ENCODE results near the gene MICB. TPM values are rescaled to one million over a fixed set of nuclear protein-coding genes. Genes with fewer than 3 reads are reported as not detected.
"Not testable (repeated sequence)": the region's sequence is repeated elsewhere in the genome, so short reads cannot be mapped to it uniquely, and the experiment has no call there.

Gene MICB
- total RNA-seq, 2 experiments from 2014 or later, result 14.3 to 14.7 TPM

DNA sequence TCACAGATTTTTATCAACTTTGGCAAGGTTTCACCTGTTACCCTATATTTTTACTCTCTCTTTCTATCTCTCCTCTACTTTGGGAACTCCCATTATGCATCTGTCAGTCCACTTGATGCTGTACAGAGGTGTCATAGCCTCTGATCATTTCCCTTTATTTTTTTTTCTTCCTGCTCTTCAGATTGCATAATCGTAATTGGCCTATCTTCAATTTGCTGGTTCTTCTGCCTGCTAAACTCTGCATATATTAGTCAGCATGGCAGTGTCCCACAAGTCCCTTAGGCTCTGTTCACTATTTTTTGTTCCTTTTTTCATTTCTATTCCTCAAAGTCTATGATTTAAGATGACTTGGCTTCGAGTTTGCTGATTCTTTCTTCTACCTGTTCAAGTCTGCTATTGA, 44.7 kb upstream of the MICB start:
- no peaks in the 10 kb centered on the region for H3K4me1 Mint-ChIP-seq (ENCODE audit: low read depth)
- Histone ChIP-seq H3K9me3 (ENCODE audit: control insufficient read depth in 1 of 2, insufficient read depth in 1 of 2, low read length in 2 of 2) (peaks cover 0 to 8% of the 10 kb centered on the region in 2 experiments), H3K27ac (ENCODE audit: low read depth in 1 of 2, low read length in 2 of 2) (no peak overlapping the region), H3K27me3 (ENCODE audit: control insufficient read depth in 1 of 2, insufficient read depth in 2 of 2, low read length in 2 of 2) (no peaks in the 10 kb centered on the region), H3K36me3 (ENCODE audit: insufficient read depth, low read length) (no peaks in the 10 kb centered on the region), H3K4me1 (ENCODE audit: insufficient read depth, low read length) (no peaks in the 10 kb centered on the region), H3K4me3 (ENCODE audit: low read length) (no peak overlapping the region)
- ATAC-seq (ENCODE audit: poor library complexity) (no peak), DNase-seq (peak in 1 of 14 experiments; percentile 49)
- POLR2A ChIA-PET, result no interaction called here
- no peak overlapping the region for H3K27ac Mint-ChIP-seq
- H3K4me3 Mint-ChIP-seq, result no peak overlapping the region
- intact Hi-C loops (cut with DNase I, micrococcal nuclease), result no loop called here
- no peaks in the 10 kb centered on the region for H3K36me3 Mint-ChIP-seq (ENCODE audit: low read depth)
- H3K9me3 Mint-ChIP-seq, result peaks cover 5% of the 10 kb centered on the region
- CTCF ChIA-PET, result no interaction called here
- H3K27me3 Mint-ChIP-seq, result peaks cover 24% of the 10 kb centered on the region
- TF ChIP-seq, protein P1, sequence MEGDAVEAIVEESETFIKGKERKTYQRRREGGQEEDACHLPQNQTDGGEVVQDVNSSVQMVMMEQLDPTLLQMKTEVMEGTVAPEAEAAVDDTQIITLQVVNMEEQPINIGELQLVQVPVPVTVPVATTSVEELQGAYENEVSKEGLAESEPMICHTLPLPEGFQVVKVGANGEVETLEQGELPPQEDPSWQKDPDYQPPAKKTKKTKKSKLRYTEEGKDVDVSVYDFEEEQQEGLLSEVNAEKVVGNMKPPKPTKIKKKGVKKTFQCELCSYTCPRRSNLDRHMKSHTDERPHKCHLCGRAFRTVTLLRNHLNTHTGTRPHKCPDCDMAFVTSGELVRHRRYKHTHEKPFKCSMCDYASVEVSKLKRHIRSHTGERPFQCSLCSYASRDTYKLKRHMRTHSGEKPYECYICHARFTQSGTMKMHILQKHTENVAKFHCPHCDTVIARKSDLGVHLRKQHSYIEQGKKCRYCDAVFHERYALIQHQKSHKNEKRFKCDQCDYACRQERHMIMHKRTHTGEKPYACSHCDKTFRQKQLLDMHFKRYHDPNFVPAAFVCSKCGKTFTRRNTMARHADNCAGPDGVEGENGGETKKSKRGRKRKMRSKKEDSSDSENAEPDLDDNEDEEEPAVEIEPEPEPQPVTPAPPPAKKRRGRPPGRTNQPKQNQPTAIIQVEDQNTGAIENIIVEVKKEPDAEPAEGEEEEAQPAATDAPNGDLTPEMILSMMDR (IDR thresholded peaks at IDR 0.05), result no peak

GRCh38 chr6:31459864-31460263, 38.1 kb upstream of the MICB start:
- H3K27me3 Mint-ChIP-seq; CTCF ChIA-PET; ATAC-seq (ENCODE audit: poor library complexity); H3K36me3 ChIP-seq (ENCODE audit: insufficient read depth, low read length); H3K27me3 ChIP-seq (ENCODE audit: control insufficient read depth in 1 of 2, insufficient read depth in 2 of 2, low read length in 2 of 2); H3K27ac Mint-ChIP-seq; H3K27ac ChIP-seq (ENCODE audit: low read depth in 1 of 2, low read length in 2 of 2); H3K9me3 Mint-ChIP-seq; H3K4me3 Mint-ChIP-seq; H3K4me3 ChIP-seq (ENCODE audit: low read length); DNase-seq; H3K9me3 ChIP-seq (ENCODE audit: control insufficient read depth in 1 of 2, insufficient read depth in 1 of 2, low read length in 2 of 2): not testable (repeated sequence)
- Mint-ChIP-seq H3K36me3 (ENCODE audit: low read depth) (peaks cover 24% of the 10 kb centered on the region), H3K4me1 (ENCODE audit: low read depth) (peaks cover 36% of the 10 kb centered on the region)
- POLR2A ChIA-PET, result interaction anchor here (0.6 kb wide), 1 partner anchor 379 kb away, joined by 3 read pairs; no protein-coding TSS in a partner anchor
- peaks cover 25% of the 10 kb centered on the region for H3K4me1 ChIP-seq (ENCODE audit: insufficient read depth, low read length)
- intact Hi-C loops (cut with DNase I, micrococcal nuclease), result loop anchor here in 1 of 2 experiments (5.0 kb wide), 1 partner anchor 37 kb away; the partner anchor contains the start of gene MICB

GRCh38 chr6:31460361-31461025, 37.5 kb upstream of the MICB start:
- no peaks in the 10 kb centered on the region for H3K9me3 ChIP-seq (ENCODE audit: control insufficient read depth in 1 of 2, insufficient read depth in 1 of 2, low read length in 2 of 2)
- peak overlapping the region; percentile 96 for H3K27ac Mint-ChIP-seq
- peaks cover 42% of the 10 kb centered on the region for H3K4me1 Mint-ChIP-seq (ENCODE audit: low read depth)
- no peak overlapping the region for H3K4me3 ChIP-seq (ENCODE audit: low read length)
- CTCF ChIA-PET, result no interaction called here
- no peak overlapping the region for H3K27ac ChIP-seq (ENCODE audit: low read depth in 1 of 2, low read length in 2 of 2)
- H3K36me3 Mint-ChIP-seq (ENCODE audit: low read depth), result peaks cover 30% of the 10 kb centered on the region
- H3K4me3 Mint-ChIP-seq, result peak overlapping the region; percentile 63
- no peaks in the 10 kb centered on the region for H3K9me3 Mint-ChIP-seq
- peaks cover 9% of the 10 kb centered on the region for H3K27me3 Mint-ChIP-seq
- peaks cover 31% of the 10 kb centered on the region for H3K4me1 ChIP-seq (ENCODE audit: insufficient read depth, low read length)
- intact Hi-C loops (cut with DNase I, micrococcal nuclease), result loop anchor here in 1 of 2 experiments (5.0 kb wide), 1 partner anchor 37 kb away; the partner anchor contains the start of gene MICB
- TF ChIP-seq, protein P1 (IDR thresholded peaks at IDR 0.05), result no peak
- no peaks in the 10 kb centered on the region for H3K27me3 ChIP-seq (ENCODE audit: control insufficient read depth in 1 of 2, insufficient read depth in 2 of 2, low read length in 2 of 2)
- DNase-seq (no peak), ATAC-seq (ENCODE audit: poor library complexity) (no peak)
- POLR2A ChIA-PET, result no interaction called here
- H3K36me3 ChIP-seq (ENCODE audit: insufficient read depth, low read length), result peaks cover 12% of the 10 kb centered on the region

Data from CD4-positive, alpha-beta T cell (primary cell).